CD4-positive, alpha-beta T cell (primary cell): ENCODE results near the gene PELI2. TPM values are rescaled to one million over a fixed set of nuclear protein-coding genes. Genes with fewer than 3 reads are reported as not detected.

ENCODE experiments used
- ATAC-seq: fragments of 200-7000 bp; cut with Tn5 transposase; one replicate; pipeline ENCODE4 v1.10.0; 2022; ENCODE audit warnings: mild to moderate bottlenecking; ENCODE audit not compliant: poor library complexity
- CTCF ChIA-PET: fragments of 350-600 bp; sonication (Branson Sonifier 250); formaldehyde crosslinking; loops from one replicate; lab custom pipeline; 2021; ENCODE audit warnings: antibody characterized with exemption, inconsistent platforms; lab: Charles Lee
- POLR2A ChIA-PET: fragments of 350-600 bp; sonication (Branson Sonifier 250); formaldehyde crosslinking; loops from one replicate; lab custom pipeline; 2021; ENCODE audit warnings: antibody characterized with exemption, inconsistent platforms; lab: Charles Lee
- DNase-seq, 14 experiments: peaks; one replicate each; pipeline ENCODE4 v3.0.0-alpha.2; 2013 to 2020; ENCODE audit warnings: mixed read lengths in 2 of 14
- H3K27ac ChIP-seq, 2 donors: one replicate each; pipeline versions ENCODE4 v1.5.1 to v1.7.0; 2013; ENCODE audit warnings: low read length in 2 of 2, low read depth in 1 of 2, mild to moderate bottlenecking in 1 of 2
- H3K27me3 ChIP-seq, 2 experiments: 1 replicate in 1 of 2; 2 replicates in 1 of 2; pipeline versions ENCODE4 v1.6.1 to v1.7.0; 2013; ENCODE audit warnings: low read length in 2 of 2, control low read depth in 1 of 2, mild to moderate bottlenecking in 1 of 2, moderate library complexity in 1 of 2; ENCODE audit not compliant: insufficient read depth in 2 of 2, control insufficient read depth in 1 of 2
- H3K36me3 ChIP-seq: one replicate; pipeline ENCODE4 v1.6.1; 2013; ENCODE audit warnings: low read length, control low read depth; ENCODE audit not compliant: insufficient read depth
- H3K4me1 ChIP-seq: one replicate; pipeline ENCODE4 v1.6.1; 2013; ENCODE audit warnings: low read length, control low read depth; ENCODE audit not compliant: insufficient read depth
- H3K4me3 ChIP-seq: one replicate; pipeline ENCODE4 v1.5.1; 2013; ENCODE audit warnings: mild to moderate bottlenecking, low read length, moderate library complexity
- H3K9me3 ChIP-seq, 2 experiments: 1 replicate in 1 of 2; 2 replicates in 1 of 2; pipeline versions ENCODE4 v1.6.1 to v1.7.0; 2013; ENCODE audit warnings: low read length in 2 of 2, mild to moderate bottlenecking in 2 of 2, control low read depth in 1 of 2, moderate library complexity in 1 of 2; ENCODE audit not compliant: control insufficient read depth in 1 of 2, insufficient read depth in 1 of 2
- H3K27ac Mint-ChIP-seq: one replicate; pipeline ENCODE4 v1.8.0; 2020; ENCODE audit warnings: mixed read lengths
- H3K27me3 Mint-ChIP-seq: one replicate; pipeline ENCODE4 v1.8.0; 2021; ENCODE audit warnings: mixed read lengths
- H3K36me3 Mint-ChIP-seq: one replicate; pipeline ENCODE4 v1.8.0; 2021; ENCODE audit warnings: low read depth, mixed read lengths
- H3K4me1 Mint-ChIP-seq: one replicate; pipeline ENCODE4 v1.8.0; 2021; ENCODE audit warnings: low read depth, mixed read lengths
- H3K4me3 Mint-ChIP-seq: one replicate; pipeline ENCODE4 v1.8.0; 2020; ENCODE audit warnings: mild to moderate bottlenecking, mixed read lengths
- H3K9me3 Mint-ChIP-seq: one replicate; pipeline ENCODE4 v1.8.0; 2020; ENCODE audit warnings: mixed read lengths
- CTCF ChIP-seq: fragments of 200-600 bp; IDR thresholded peaks from one replicate; pipeline ENCODE4 v1.8.0; 2022; ENCODE audit warnings: antibody characterized with exemption, mild to moderate bottlenecking
- intact Hi-C, 2 experiments: fragments of 100-400 bp; cut with DNase I in 1 of 2; cut with micrococcal nuclease in 1 of 2; formaldehyde crosslinking; loops; one replicate each; pipeline versions ENCODE4 v1.15.1 to v1.9.0; 2023 to 2025; cut with DNase I, micrococcal nuclease
- total RNA-seq, 174 experiments: library from RNA in 2 of 174; stranded (reverse) in 2 of 174; gene quantifications; one replicate each; pipeline ENCODE4 v1.2.3 and lab custom pipeline; 2021 to 2026

The PELI2 gene
- total RNA-seq, 2 experiments from 2014 or later, result 12.2 to 15.9 TPM

- peaks cover 60% of the 10 kb centered on the region for H3K4me1 Mint-ChIP-seq
Measured at GRCh38 chr14:56133547-56133946, 15.3 kb downstream of the PELI2 start.

GRCh38 chr14:56135001-56135400 lies 16.8 kb downstream of the PELI2 start:
- H3K27ac Mint-ChIP-seq, result no peak overlapping the region
- H3K36me3 ChIP-seq, result no peaks in the 10 kb centered on the region
- no peak for DNase-seq
- POLR2A ChIA-PET, result no interaction called here
- no peaks in the 10 kb centered on the region for H3K36me3 Mint-ChIP-seq
- H3K4me1 ChIP-seq, result peaks cover 8% of the 10 kb centered on the region
- H3K4me1 Mint-ChIP-seq, result peaks cover 56% of the 10 kb centered on the region
- H3K9me3 Mint-ChIP-seq, result no peaks in the 10 kb centered on the region
- H3K27ac ChIP-seq, result no peak overlapping the region
- H3K27me3 Mint-ChIP-seq, result peaks cover 14% of the 10 kb centered on the region
- no peak for ATAC-seq
- H3K4me3 ChIP-seq, result no peak overlapping the region
- intact Hi-C loops, result no loop called here
- TF ChIP-seq CTCF, result no peak
- H3K9me3 ChIP-seq, result no peaks in the 10 kb centered on the region
- H3K4me3 Mint-ChIP-seq, result no peak overlapping the region
- no peaks in the 10 kb centered on the region for H3K27me3 ChIP-seq
- CTCF ChIA-PET, result no interaction called here

More at GRCh38 chr14:56133547-56133946, 15.3 kb downstream of the PELI2 start:
- no peak overlapping the region for H3K27ac ChIP-seq
- ChIA-PET POLR2A (interaction anchor here (3.3 kb wide), 1 partner anchor 16 kb away, joined by 16 read pairs; the partner anchor contains the start of gene PELI2), CTCF (no interaction called here)
- peaks cover 17% of the 10 kb centered on the region for H3K4me1 ChIP-seq
- peaks cover 14% of the 10 kb centered on the region for H3K27me3 Mint-ChIP-seq
- ATAC-seq (no peak), DNase-seq (no peak)
- H3K9me3 Mint-ChIP-seq, result no peaks in the 10 kb centered on the region
- no peaks in the 10 kb centered on the region for H3K27me3 ChIP-seq
- no peak for TF ChIP-seq CTCF
- intact Hi-C loops, result no loop called here
- H3K4me3 Mint-ChIP-seq, result no peak overlapping the region
- no peaks in the 10 kb centered on the region for H3K36me3 ChIP-seq
- H3K9me3 ChIP-seq, result no peaks in the 10 kb centered on the region
- no peak overlapping the region for H3K4me3 ChIP-seq
- no peak overlapping the region for H3K27ac Mint-ChIP-seq
- H3K36me3 Mint-ChIP-seq, result no peaks in the 10 kb centered on the region

- no peak for DNase-seq
- Histone ChIP-seq H3K27ac (no peak overlapping the region), H3K4me1 (peaks cover 8% of the 10 kb centered on the region), H3K36me3 (no peaks in the 10 kb centered on the region), H3K4me3 (no peak overlapping the region), H3K9me3 (no peaks in the 10 kb centered on the region), H3K27me3 (no peaks in the 10 kb centered on the region)
- intact Hi-C loops, result no loop called here
- no peak for ATAC-seq
- CTCF ChIA-PET, result no interaction called here
- POLR2A ChIA-PET, result no interaction called here
- Mint-ChIP-seq H3K27me3 (peaks cover 14% of the 10 kb centered on the region), H3K27ac (no peak overlapping the region), H3K36me3 (no peaks in the 10 kb centered on the region), H3K4me1 (peaks cover 53% of the 10 kb centered on the region), H3K4me3 (no peak overlapping the region), H3K9me3 (no peaks in the 10 kb centered on the region)
- TF ChIP-seq CTCF, result no peak
Measured at GRCh38 chr14:56135668-56136067, 17.5 kb downstream of the PELI2 start.
